Germinal center (tissue), 1 donor: ENCODE measurements around the gene CDC42EP4.

Experiments
- DNase-seq: peaks from one replicate; pipeline ENCODE4 v3.0.0; 2012; ENCODE audit warnings: mixed read lengths, low spot score

The CDC42EP4 gene

GRCh38 chr17:73297934-73298861 lies 13.6 kb downstream of the CDC42EP4 start:
- no peak for DNase-seq

- no peak for DNase-seq
These were observed 18.3 kb downstream of the CDC42EP4 start for GRCh38 chr17:73293480-73293911.

GRCh38 chr17:73293031-73293430 lies 18.8 kb downstream of the CDC42EP4 start:
- no peak for DNase-seq

- DNase-seq, result no peak
These were observed 19.7 kb downstream of the CDC42EP4 start for GRCh38 chr17:73292031-73292531.

GRCh38 chr17:73291260-73291801 lies 20.5 kb downstream of the CDC42EP4 start:
- DNase-seq, result no peak

- no peak for DNase-seq
These were observed 21.2 kb downstream of the CDC42EP4 start for GRCh38 chr17:73290399-73291259.

- DNase-seq, result no peak
These were observed 22.1 kb downstream of the CDC42EP4 start for GRCh38 chr17:73289549-73290254.

GRCh38 chr17:73288534-73289302 lies 23.1 kb downstream of the CDC42EP4 start:
- no peak for DNase-seq

GRCh38 chr17:73286863-73287296 lies 24.9 kb downstream of the CDC42EP4 start:
- no peak for DNase-seq

GRCh38 chr17:73285916-73286862 lies 25.6 kb downstream of the CDC42EP4 start:
- DNase-seq, result no peak

GRCh38 chr17:73285603-73285908 lies 26.2 kb downstream of the CDC42EP4 start:
- no peak for DNase-seq

GRCh38 chr17:73284906-73285602 lies 26.7 kb downstream of the CDC42EP4 start:
- no peak for DNase-seq

- DNase-seq, result no peak
These were observed 27.4 kb downstream of the CDC42EP4 start for GRCh38 chr17:73284354-73284753.

GRCh38 chr17:73283841-73284282 lies 27.9 kb downstream of the CDC42EP4 start:
- DNase-seq, result no peak

- DNase-seq, result no peak
These were observed 28.6 kb downstream of the CDC42EP4 start for GRCh38 chr17:73283250-73283649.

- DNase-seq, result no peak
These were observed 29.2 kb downstream of the CDC42EP4 start for GRCh38 chr17:73282629-73283028.

- no peak for DNase-seq
These were observed 29.9 kb downstream of the CDC42EP4 start for GRCh38 chr17:73281928-73282327.

- no peak for DNase-seq
These were observed 31.6 kb downstream of the CDC42EP4 start for GRCh38 chr17:73280191-73280590.

- DNase-seq, result no peak
These were observed 32.1 kb downstream of the CDC42EP4 start for GRCh38 chr17:73279704-73280103.
